NK-92 (cell line): ENCODE measurements around the gene GRIPAP1.

ENCODE experiments used
- DNase-seq: peaks from one replicate; lab custom pipeline; 2025; ENCODE audit not compliant: unreplicated experiment; lab: John Stamatoyannopoulos, UW

The GRIPAP1 gene

DNA sequence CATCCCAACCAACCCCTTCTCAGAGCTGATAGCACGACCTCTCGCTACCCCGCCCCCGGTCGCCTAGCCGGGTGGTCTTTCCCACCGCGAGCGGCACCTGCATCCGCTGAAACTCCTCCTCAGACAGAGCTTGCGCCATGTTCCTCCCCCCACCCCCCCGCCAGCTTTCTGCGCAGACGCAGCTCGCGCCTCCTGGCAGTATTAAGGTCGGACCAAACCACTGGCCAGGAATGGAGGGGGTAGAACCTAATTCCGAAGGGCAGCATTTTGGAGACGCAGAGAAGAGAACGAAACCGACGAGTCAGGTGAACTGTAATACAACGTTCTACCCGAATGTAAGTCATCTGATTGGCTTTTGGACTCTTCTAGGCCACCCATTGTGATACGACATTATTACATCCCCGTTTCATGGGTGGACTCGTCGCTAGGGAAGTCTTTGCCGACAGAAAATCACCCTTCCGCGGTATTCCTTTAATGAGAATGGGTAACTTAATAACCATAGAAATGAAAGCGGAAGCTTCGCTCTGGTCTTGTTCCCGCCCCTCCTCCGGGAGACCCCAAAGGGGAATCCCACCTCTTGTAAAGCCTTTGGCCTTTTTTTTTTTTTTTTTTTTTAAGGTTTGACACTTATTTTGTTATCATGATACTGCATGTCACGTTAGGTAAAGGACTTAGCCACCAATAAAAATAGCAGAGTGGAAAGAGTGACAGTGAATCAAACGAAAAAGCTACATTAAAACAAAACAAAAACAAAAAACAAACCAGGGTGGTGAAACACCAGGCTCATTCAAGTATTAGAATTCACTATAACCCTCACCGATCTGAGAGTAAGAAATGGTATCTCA, at the start of gene GRIPAP1:
TSS of gene GRIPAP1 (minus strand) at position 174 of the 845 bp plus-strand sequence. CDS start at position 139, 35 bp downstream.
- DNase-seq, result peak; percentile 17

- no peak for DNase-seq
These were observed 41.9 kb upstream of the GRIPAP1 start for GRCh38 chrX:49043987-49044281.

DNA sequence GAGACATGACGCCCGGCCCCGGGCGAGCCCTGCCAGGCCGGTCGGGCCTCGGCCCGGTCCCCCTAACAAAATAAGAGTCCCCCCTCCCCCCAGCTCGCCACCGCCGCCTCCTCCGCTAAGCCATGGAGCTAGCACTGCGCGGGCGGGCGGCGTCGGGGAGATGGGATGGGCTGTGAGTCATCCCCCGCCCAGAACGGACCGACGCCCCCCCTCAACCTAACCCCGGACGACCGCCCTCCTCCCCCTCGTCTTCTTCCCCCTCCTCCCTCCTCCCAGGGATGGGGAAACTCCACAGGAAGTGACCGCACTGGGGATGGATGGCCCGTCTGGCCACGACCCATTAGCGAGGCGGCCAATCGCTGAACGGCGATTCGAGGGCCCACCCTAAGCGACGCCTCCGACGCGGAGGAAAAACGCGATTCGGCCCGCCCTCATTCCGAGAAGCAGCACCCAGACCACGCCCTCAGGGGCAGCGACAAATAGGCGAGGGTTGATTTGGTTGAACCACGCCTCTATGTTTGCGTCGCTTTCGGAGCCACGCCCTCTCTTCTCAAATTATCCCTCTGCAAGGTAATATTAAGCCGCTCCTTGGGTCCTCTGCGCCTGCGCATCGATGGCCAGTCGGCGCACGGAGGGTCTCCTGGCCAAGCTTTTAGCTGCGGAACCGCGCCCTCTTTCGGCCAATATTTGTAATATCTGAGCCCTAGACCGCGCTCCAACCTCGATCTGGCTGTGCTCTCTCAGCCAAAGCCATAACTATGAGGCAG, 41.3 kb upstream of the GRIPAP1 start, which contains the start of gene TFE3:
TSS of gene TFE3 (minus strand) at position 138 of the 767 bp plus-strand sequence. CDS start at position 7, 131 bp downstream.
- DNase-seq, result peak; percentile 49

DNA sequence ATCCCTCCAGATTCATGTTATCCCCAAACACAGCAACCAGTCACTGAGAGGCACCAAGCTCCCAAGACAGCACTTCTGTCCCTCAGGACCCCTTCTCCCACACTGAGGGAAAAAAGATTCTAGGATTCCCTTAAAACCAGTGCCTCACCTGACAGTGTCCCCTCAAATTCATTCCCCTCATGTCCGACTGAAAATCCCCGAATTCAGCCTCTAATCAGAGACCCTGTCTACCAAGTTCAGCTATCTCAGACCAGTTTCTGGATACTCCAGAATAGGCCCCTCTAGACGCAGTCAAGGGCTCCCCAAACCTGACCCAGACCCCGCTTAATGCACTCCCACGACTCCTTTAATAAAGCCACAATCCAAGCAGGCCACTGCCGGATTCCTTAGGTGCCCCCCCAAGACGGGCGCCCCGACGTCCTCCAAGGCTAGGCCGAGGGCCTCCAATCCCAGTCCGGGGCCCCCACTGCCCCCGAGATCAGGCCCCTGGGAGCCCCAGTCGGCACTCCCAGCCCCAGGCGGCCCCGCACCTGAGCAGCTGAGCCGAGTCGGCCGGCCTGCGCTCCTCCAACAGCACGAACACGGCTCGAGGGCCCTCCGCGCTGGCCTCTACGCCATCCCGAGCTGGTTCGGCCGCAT, 40.6 kb upstream of the GRIPAP1 start:
- DNase-seq, result no peak

DNA sequence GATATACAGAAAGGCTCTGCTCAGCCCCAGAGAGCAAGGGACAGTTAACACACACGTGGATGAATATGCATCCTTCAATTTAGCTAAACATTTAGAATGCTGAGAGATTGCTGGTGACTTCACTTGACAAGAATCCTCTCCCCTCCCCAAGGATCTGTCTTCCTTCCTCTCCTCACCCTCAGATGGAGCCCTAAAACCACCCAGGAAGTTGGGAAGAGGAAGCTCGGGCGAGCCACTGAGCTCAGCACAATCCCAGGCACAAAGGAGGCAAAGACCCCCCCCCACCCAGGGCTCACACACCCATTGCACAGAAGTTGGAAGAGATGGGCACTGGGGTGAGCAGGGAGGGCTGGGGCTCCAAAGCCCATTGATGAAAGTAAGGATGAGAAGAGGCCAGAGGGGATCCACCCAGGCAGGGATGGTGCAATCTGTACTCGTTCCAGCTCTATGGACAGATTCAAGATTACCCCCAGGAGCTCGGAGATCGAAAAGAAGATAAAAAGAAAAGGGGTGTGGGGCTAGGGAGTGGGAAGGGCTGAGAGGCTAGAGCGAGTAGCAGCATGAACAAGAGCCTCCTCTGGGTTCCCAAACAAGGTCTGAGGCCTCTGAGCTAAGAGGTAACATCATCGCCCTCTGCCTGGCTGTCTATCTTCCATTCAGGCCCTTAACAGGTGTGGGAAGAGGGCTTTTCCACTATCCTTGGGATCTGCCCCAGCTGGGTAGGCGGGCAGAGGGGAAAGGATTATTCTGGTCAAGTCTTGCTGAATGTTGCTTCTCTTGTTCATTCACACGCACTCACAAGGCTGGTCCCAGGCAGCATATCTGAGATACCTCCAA, 39.9 kb upstream of the GRIPAP1 start:
- DNase-seq, result no peak

GRCh38 chrX:49040376-49040955, 38.4 kb upstream of the GRIPAP1 start:
- no peak for DNase-seq

DNA sequence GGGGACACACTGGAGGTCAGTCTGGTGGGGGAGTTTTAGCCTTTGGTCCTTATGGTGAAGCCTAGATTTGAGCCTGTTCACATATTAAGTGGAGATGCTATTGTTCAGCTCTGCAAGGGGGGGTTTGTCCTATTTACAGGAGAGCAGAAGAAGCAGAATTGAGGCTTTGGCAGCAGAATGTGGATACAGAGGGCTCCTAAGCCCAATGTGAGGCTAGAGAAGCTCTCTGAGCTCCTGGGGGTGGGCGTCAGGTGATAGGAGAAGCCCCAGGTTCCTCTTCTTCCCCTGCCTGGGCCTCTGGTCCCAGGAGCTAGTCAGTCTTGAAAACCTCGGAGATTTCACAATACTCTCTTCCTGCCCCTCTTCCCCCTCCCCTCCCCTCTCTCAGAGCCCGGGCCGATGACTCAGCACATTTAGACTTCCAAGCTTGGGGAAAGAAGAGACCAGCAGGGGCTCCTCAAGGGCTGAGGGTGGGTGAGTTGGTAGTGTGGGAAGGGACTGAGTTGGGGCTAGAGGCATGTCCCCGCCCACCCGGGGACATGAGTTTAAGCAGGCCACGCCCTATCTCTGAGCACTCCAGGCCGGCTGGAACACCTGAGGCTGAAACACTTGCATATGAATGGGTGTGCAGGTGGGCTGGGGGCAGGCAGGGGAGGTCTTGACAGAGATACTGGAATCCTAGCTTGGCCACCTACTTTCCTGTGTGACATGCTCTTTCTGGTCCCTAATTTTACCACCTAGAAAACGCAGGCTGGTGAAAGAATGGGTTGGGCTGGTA, 37.7 kb upstream of the GRIPAP1 start:
- no peak for DNase-seq

- DNase-seq, result no peak
These were observed 35.9 kb upstream of the GRIPAP1 start for GRCh38 chrX:49037883-49038475.

- no peak for DNase-seq
These were observed 28.2 kb upstream of the GRIPAP1 start for GRCh38 chrX:49030283-49030682.

DNA sequence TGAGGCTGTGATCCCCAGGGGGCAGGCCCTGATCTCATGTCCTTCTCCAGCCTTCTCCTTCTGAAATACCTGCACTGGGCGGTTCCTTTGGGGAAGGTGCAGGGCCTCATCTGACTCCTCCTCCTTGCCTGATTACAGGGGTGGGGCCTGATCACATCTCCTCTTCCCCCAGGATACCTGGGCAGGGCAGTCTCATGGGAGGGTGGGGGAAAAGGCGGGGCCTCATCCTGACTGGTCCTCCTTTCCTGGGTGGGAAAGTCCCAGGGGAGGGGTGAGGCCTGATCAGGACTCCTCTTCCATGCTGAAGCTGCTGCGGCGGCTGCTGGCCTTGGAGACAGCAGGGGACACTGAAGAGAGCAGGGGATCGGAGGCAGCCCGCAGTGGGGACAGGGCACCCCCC, 27.8 kb upstream of the GRIPAP1 start:
- no peak for DNase-seq

- no peak for DNase-seq
These were observed 17.7 kb upstream of the GRIPAP1 start for GRCh38 chrX:49019599-49020249.

DNA sequence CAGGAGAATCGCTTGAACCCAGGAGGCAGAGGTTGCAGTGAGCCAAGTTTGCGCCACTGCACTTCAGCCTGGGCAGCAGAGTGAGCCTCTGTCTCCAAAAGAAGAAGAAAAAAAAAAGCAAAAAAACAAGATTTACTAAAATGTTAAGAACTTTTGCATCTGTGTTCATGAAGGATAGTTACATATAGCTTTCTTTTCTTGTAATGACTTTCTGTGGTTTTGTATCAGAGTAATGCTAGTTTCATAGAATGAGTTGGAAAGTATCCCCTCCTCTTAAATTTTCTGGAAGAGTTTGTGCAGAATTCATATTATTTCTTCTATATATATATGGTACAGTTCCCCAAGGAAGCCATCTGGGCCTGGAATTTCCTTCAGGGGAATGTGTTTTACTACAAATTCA, 17.0 kb upstream of the GRIPAP1 start:
- no peak for DNase-seq

GRCh38 chrX:49003696-49004095, 1.6 kb upstream of the GRIPAP1 start:
- DNase-seq, result no peak

- no peak for DNase-seq
These were observed 458 bp downstream of the GRIPAP1 start for GRCh38 chrX:49001521-49002090.

GRCh38 chrX:49000636-49001035, 1.4 kb downstream of the GRIPAP1 start:
- no peak for DNase-seq

DNA sequence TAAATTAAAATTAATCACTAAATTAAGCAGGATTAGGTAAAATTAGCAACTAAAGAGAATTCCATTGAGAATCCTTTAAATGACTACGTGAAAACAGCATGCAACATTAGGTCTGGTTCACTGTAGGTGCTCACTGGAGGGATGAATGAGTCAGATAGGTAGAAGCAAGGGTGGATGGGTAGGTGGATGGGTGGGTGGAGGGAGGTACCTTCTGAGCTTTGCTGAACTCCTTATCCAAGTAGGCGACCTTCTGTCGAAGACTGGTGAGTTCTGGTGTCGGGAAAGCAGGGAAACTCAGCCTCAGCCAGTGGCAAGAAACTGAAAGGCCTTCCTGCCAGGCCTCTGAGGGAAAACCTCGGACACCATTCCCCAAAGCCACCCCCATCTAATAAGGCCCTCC, 3.0 kb downstream of the GRIPAP1 start:
- no peak for DNase-seq

GRCh38 chrX:48998391-48998790, 3.7 kb downstream of the GRIPAP1 start:
- no peak for DNase-seq

- no peak for DNase-seq
These were observed 4.2 kb downstream of the GRIPAP1 start for GRCh38 chrX:48997865-48998264.

GRCh38 chrX:48997455-48997854, 4.6 kb downstream of the GRIPAP1 start:
- no peak for DNase-seq
